ENCODE data around the gene CADPS.

Gene CADPS

GRCh38 chr3:62624185-62624584 lies 251.0 kb downstream of the CADPS start:
- no peak for DNase-seq

- peak; percentile 6 for DNase-seq
Measured at GRCh38 chr3:62622553-62623174, 252.6 kb downstream of the CADPS start.

- DNase-seq = no peak
Measured at GRCh38 chr3:62621925-62622324, 253.3 kb downstream of the CADPS start.

- DNase-seq = no peak
Measured at GRCh38 chr3:62621176-62621575, 254.0 kb downstream of the CADPS start.

GRCh38 chr3:62615258-62615849 lies 259.9 kb downstream of the CADPS start:
- no peak for DNase-seq

- DNase-seq = no peak
Measured at GRCh38 chr3:62614527-62614926, 260.7 kb downstream of the CADPS start.

- DNase-seq = no peak
Measured at GRCh38 chr3:62611541-62612240, 263.5 kb downstream of the CADPS start.

- no peak for DNase-seq
Measured at GRCh38 chr3:62607287-62608029, 267.8 kb downstream of the CADPS start.

- no peak for DNase-seq
Measured at GRCh38 chr3:62605413-62606068, 269.7 kb downstream of the CADPS start.

- no peak for DNase-seq
Measured at GRCh38 chr3:62604751-62605351, 270.4 kb downstream of the CADPS start.

GRCh38 chr3:62604298-62604697 lies 270.9 kb downstream of the CADPS start:
- DNase-seq = no peak

- no peak for DNase-seq
Measured at GRCh38 chr3:62602987-62603386, 272.2 kb downstream of the CADPS start.

GRCh38 chr3:62602129-62602770 lies 273.0 kb downstream of the CADPS start:
- DNase-seq = no peak

- DNase-seq = no peak
Measured at GRCh38 chr3:62601238-62602070, 273.8 kb downstream of the CADPS start.

- no peak for DNase-seq
Measured at GRCh38 chr3:62600033-62600432, 275.2 kb downstream of the CADPS start.

- DNase-seq = no peak
Measured at GRCh38 chr3:62597491-62597890, 277.7 kb downstream of the CADPS start.

GRCh38 chr3:62592408-62592807 lies 282.8 kb downstream of the CADPS start:
- no peak for DNase-seq

- DNase-seq = no peak
Measured at GRCh38 chr3:62589078-62589477, 286.1 kb downstream of the CADPS start.

- DNase-seq = no peak
Measured at GRCh38 chr3:62587579-62588031, 287.6 kb downstream of the CADPS start.

GRCh38 chr3:62587169-62587568 lies 288.0 kb downstream of the CADPS start:
- no peak for DNase-seq

GRCh38 chr3:62586356-62586755 lies 288.9 kb downstream of the CADPS start:
- no peak for DNase-seq
